HFF-Myc (cell line): Measurements from ENCODE around the gene NEDD4L.

Experiments
- DNase-seq: peaks from one replicate; pipeline ENCODE4 v3.0.0-alpha.2; 2011; ENCODE audit warnings: low read depth; ENCODE audit errors: extremely low read depth
- H3K4me3 ChIP-seq: replicated peaks from 2 replicates; pipeline ENCODE4 v1.5.1; 2011; ENCODE audit warnings: low read depth, mild to moderate bottlenecking, control low read depth, low read length
- TF ChIP-seq, protein P1 (sequence below): IDR thresholded peaks from 2 replicates; pipeline ENCODE4 v1.5.1; 2012; ENCODE audit warnings: mild to moderate bottlenecking, low read depth, low read length, control low read depth; ENCODE audit errors: missing control alignments

NEDD4L gene

GRCh38 chr18:58417752-58418151 is 373.7 kb downstream of the NEDD4L start:
- DNase-seq, result peak; percentile 44
- TF ChIP-seq, protein P1, sequence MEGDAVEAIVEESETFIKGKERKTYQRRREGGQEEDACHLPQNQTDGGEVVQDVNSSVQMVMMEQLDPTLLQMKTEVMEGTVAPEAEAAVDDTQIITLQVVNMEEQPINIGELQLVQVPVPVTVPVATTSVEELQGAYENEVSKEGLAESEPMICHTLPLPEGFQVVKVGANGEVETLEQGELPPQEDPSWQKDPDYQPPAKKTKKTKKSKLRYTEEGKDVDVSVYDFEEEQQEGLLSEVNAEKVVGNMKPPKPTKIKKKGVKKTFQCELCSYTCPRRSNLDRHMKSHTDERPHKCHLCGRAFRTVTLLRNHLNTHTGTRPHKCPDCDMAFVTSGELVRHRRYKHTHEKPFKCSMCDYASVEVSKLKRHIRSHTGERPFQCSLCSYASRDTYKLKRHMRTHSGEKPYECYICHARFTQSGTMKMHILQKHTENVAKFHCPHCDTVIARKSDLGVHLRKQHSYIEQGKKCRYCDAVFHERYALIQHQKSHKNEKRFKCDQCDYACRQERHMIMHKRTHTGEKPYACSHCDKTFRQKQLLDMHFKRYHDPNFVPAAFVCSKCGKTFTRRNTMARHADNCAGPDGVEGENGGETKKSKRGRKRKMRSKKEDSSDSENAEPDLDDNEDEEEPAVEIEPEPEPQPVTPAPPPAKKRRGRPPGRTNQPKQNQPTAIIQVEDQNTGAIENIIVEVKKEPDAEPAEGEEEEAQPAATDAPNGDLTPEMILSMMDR, result no peak
- H3K4me3 ChIP-seq, result no peak overlapping the region

GRCh38 chr18:58418361-58418760 is 374.3 kb downstream of the NEDD4L start:
- TF ChIP-seq, protein P1, result no peak
- DNase-seq, result no peak
- H3K4me3 ChIP-seq, result no peak overlapping the region

DNA sequence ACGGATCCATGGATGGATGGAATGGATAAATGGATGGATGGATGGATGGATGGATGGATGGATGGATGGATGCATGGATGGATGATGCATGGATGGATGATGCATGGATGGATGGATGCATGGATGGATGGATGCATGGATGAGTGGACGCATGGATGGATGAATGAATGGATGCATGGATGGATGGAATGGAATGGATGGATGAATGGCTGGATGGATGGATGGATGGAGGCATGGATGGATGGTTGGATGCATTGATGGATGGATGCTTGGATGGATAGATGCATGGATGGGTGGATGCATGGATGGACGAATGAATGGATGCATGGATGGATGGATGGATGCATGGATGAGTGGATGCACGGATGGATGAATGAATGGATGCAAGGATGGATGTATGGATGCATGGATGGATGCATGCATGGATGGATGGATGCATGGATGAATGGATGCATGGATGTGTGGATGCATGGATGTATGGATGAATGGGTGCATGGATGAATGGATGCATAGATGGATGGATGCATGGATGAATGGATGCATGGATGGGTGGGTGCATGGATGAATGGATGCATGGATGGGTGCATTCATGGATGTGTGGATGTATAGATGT is 375.7 kb downstream of the NEDD4L start:
- H3K4me3 ChIP-seq, result no peak overlapping the region
- DNase-seq, result no peak
- TF ChIP-seq, protein P1, result no peak

DNA sequence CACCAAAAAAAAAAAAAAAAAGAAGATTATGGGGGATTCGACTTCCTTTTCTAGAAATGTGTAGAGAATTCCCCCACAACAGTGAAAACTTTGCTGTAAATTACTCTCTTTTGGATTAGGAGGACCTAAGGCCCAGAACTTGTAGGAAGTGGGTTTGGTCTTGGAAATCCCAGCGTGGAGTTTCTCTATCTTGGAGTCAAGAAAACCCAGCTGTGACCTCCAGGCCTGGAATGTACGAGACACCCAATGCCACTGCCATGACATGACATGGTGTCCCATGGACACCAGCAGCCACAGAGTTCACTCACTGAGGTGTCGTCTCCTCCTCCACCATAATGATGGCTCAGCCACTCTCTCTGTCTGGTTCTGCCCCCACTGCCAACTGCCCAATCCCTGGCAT is 382.6 kb downstream of the NEDD4L start:
- TF ChIP-seq, protein P1, result no peak
- DNase-seq, result no peak

DNA sequence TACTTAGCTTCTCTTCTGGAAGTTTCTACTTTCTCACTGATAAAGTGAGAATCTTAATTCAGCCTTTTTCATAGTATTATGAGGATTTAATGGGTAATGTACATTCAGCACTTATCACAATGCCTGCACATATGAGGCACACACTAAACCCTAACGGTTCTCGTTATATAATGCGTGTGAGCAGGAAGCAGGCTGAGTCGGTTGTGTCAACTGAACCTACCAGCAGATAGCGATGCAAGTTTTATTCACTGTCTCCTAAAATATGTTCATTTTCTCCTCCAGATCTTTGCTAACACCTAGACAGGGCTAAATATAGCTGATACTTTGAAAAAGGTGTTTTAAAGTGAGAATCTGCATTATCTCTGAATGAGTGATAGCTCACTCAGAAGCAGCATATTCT is 383.3 kb downstream of the NEDD4L start:
- TF ChIP-seq, protein P1, result no peak
- no peak for DNase-seq
- H3K4me3 ChIP-seq, result no peak overlapping the region

More for the DNA sequence above, 382.6 kb downstream of the NEDD4L start:
- no peak overlapping the region for H3K4me3 ChIP-seq

DNA sequence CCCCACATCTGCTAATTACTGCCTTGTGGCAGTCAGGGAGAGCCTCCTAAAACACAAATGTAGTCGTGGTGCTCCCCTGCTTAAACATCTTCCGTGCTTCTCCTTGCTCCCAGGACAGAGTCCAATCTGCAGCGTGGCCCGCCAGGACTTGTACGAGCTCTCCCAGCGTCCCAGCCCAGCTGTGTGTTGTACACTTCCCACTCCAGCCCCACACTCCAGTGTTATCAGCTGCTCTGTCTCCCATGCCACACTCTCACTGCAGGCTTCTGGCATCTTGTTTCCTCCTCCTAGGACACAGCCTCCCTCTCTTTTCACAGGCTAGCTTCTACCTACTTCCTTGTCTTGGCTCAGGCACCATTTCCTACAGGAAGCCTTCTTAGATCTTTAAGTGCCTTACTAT is 385.4 kb downstream of the NEDD4L start:
- TF ChIP-seq, protein P1, result no peak
- DNase-seq, result no peak
- no peak overlapping the region for H3K4me3 ChIP-seq

GRCh38 chr18:58431215-58431614 is 387.2 kb downstream of the NEDD4L start:
- TF ChIP-seq, protein P1, result no peak
- H3K4me3 ChIP-seq, result no peak overlapping the region
- DNase-seq, result no peak
